Eye (tissue), 1 donor: ENCODE results near the gene RFTN1.

Source experiments
- DNase-seq: peaks from one replicate; pipeline ENCODE4 v3.0.0-alpha.2; 2015

RFTN1 gene

DNA sequence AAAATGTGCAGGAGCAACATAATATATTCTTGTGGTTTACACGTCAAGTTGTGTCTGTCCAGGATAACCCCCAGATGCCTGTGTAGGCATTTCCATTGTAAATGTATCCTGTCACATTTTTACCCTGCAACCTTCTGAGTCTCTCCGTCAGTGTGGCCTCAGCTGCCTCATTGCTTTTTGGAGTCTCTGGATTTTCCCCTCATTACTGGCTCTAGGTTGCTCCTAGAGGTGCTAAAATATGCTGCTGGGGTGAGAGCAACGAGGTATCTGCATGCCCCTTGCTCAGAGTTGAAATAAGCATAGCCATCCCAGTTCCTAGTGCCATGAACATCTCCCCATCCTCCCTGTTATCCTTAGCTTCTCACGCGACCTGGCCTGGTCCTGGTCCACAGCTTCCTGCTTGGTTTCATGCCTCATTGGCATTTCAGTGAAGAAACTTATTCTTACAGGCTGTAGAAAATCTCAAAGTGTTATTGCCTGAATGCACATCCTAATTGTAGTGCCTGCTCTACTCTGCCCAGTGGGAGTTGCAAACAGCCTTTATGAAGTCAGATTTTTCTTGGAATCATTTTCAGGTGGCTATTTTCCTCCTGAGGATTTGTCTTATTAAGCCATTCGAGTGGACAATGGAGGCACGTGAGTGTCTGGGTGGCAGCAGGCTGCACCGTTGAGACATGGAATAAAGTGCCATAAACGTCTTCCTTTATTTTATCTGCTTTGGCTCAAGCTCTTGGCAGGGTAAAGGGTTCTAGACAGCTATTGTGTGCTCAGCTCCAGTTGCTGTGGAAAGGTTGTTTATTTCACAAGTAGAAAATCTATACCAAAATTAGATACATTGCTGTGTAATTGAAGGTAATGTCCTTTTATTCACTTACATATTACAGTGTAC, 215.3 kb downstream of the RFTN1 start:
- peak; percentile 57 for DNase-seq

GRCh38 chr3:16295298-16295890, 218.1 kb downstream of the RFTN1 start:
- DNase-seq, result no peak

GRCh38 chr3:16294844-16295243, 218.7 kb downstream of the RFTN1 start:
- DNase-seq, result no peak

- no peak for DNase-seq
These were observed 222.7 kb downstream of the RFTN1 start for GRCh38 chr3:16290827-16291196.

DNA sequence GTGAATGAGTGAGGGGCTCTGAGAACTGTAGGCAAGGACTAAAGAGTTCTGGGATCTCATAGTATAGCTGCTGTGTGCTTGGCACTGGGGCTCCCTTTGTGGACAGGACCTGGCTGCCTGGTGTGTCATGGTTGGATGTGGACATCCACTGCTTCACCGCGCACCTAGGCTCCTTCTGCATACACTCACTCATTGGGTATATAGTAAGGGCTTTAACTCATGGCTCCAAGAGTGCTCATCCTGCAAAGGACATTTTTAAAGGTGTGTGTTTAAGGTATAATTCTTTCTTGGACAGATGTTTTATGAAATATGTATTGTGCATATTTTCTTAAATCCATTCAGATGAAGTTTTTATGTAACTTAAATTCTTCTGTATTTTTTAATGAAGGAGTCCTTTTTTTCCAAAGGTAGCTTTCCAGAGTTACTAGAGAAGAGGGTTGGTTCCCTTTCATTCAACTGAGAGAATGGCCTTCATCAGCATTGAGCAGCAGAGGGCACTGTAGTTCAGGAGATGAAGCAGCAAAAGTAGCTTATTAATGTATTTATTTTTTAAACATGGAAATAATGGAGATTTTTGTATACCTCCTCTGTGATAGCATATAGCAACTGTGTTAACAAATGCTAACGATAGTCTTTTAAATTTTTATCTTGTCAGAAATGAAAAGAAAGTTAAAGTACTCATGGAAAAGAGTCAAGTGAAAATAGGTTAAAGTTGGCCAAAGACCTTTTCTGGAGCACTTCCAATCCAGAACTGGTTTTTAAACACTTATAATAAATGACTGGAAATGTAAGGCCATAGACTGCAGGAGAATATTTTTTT, 223.3 kb downstream of the RFTN1 start:
- DNase-seq, result peak; percentile 80

- DNase-seq, result no peak
These were observed 224.2 kb downstream of the RFTN1 start for GRCh38 chr3:16289144-16289889.

DNA sequence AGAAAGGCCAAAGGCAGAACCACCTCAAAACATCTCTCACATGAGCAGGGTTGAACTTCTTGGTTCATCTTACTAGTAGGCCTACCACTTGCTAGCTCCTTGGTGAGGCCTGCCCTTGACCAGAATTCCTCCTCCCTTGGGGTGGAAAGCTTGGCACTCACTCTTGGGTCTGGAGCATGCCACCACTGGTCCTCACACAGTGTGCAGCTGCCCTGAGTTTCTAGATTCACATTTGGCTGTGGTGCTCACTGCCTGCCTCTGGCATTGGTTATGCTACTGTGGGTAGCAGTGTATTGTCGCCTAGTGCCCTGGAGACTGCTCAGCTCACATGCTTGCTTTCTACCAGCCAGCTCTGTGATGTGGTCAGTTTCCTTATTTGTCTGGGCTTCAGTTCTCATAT, 224.8 kb downstream of the RFTN1 start:
- DNase-seq, result no peak

GRCh38 chr3:16286751-16287543, 226.6 kb downstream of the RFTN1 start:
- DNase-seq, result no peak

DNA sequence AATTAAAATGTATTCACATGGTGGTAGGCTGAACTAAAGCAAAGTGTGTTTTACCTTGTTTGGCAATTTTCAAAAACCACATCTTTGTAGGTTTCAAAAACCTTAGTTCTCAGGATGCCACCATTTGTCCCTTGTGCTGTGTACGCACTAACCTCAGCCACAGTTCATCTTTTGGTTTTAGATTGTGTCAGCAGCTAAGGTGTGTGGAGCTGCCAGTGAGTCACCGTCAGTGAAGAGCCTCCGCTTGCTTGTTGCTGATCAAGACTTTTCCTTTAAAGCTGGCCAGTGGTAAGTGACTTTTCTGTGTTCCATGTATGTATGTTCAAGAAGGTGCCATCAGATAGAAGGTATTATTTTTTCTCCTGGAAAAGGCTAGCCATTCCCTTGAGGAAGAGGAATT, 227.3 kb downstream of the RFTN1 start:
- DNase-seq, result no peak

DNA sequence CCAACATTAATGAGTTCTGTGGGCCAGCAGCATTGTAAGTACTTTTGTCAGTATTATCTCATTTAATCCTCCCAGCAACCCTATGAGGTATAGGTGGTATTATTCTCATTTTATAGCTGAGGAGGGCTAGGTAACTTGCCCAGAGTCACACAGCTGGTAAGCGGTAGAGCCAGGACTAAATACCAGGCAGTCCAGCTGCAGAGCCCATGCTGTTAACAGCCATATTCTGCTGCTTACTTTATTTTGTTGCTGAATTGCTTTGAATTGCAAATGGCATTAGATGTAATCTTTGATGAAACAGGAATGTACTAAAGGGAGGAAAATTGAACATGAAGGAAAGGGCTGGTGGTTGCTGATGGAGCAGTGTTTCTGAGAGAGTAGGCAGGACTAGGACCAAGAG, 228.9 kb downstream of the RFTN1 start:
- DNase-seq, result no peak

GRCh38 chr3:16280671-16281070, 232.8 kb downstream of the RFTN1 start:
- peak; percentile 65 for DNase-seq

DNA sequence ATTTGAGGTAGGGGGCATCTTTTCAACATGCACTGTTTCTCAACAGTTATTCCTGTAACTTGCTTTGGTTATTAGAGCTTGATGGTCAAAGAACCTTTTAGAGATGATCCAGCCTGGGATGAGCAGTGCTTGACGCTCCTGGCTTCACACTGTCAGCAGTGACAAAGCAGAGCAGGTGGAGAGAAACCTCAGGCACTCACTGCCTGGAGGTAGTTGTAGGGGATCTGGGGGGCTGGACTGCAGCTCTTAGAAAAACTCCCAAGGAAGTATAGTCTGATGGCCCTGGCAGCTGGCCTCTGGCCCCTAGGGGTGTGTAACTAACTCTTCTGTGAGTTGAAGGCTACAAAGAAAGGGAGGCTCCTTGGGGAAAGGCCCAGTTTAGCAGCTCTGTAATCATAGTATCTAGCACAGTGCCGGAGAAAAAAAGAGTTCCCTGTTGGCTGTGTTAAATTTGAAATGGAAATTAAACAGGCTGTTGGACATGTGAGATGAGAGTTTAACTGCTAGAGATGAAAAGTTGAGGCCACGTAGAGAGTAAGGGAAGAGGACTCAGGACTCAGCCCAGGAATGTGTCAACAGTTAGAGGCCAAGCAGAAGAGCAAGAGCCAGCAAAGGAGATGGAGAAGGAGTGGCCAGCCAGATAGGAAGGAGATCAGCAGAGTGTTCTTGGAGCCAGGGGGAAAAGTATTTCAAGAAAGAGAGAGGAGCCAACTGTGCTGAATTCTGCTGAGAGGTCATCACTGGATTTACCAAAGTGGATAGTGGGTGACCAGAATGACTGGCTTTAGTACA, 234.3 kb downstream of the RFTN1 start:
- DNase-seq, result no peak

DNA sequence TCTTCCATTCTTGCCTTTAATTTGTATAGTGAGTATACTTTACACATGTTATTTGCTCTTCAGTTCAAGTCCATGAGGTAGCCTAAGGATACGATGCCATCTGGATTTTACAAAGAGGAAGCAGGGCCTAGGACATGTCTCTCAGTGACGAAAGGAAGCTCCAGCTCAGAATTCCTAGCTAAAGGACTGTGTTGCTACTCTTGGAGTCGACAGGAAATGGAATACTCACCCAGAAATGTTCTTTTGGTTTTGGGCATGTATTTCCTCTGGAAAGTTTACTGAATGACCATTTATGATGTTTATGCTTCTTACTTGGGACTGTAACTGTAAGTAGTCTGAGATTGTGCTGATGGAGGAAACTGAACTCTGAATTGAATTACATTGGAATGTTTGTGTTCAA, 236.0 kb downstream of the RFTN1 start:
- no peak for DNase-seq

DNA sequence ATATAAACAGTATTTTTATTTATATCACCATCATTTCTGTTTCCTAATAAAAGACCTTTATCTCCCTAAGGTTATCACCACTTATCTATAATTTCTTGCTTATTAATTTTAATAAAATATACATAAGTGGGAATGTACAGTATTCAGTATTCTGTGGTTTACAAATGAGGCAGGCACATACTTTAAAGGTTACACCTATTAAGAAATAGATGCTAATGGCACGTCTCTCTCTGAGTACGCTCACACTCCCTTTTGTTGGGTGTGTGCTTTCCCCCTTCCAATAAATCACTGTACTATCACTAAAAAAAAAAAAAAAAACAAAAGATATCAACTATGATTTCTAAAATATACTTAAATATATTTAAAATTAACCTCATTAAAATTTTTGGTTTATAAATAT, 239.6 kb downstream of the RFTN1 start:
- DNase-seq, result no peak

DNA sequence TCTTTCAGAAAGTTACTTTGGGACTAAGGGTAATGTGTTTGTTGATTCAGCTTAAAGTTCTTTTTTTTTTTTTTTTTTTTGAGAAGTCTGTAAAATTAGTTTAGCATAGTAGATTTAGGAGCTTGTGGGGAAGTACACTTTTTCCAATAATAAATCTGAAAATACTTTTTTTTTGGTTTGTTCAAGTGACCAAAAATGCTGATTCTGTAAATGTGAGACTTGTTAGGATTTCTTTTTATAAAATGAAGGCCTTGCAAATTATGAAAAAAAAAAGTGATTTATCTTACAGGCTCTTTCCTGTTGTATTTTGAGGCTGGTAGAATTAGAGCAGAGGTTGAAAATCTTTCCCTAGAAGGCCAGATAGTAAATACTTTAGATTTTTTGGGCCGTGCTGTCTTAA, 240.9 kb downstream of the RFTN1 start:
- no peak for DNase-seq

DNA sequence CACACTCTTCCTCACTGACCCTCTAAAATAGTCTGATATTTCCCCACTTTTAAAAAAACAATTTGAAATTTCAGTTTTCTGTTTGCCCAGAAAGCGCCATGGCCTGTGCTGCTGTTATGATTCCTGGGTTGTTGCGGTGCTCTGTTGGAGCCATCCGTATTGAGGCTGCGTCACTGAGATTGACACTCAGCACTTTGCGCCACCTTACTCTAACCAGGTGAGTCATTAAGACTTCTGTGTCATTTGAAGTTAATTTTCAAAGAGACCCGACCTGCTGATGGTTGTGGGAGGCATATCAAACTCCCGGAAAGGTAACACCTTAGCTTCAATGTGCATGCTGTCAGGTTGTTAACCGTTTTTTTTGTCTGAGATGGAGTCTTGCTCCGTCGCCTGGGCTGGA, 242.6 kb downstream of the RFTN1 start:
- no peak for DNase-seq

DNA sequence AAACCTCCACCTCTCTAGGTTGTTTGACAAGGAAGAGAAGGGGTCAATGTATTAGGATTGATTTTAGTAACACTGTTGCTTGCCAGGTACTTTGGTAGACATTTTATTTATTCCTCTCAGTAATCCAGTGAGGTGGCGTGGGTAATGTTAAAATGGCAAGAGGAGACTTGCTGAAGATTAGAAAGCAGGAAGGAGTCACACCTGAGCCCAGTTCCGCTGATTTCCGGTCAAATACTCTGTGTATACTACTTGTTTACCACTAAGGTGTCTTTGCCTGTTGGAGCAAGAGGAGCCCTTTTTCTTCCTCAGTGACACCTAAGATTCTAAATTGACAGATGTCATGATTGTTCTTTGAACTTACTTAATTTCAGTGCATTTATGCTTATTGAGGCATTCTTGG, 246.8 kb downstream of the RFTN1 start:
- DNase-seq, result no peak
